ENCODE results near the gene CERKL. TPM values are rescaled to one million over a fixed set of nuclear protein-coding genes. Genes with fewer than 3 reads are reported as not detected.

Gene CERKL
- total and polyA plus RNA-seq, 9 of the 15 experiments (the other 6 are each of a cell fraction or from before 2014, with no cell fraction given): 0.04 to 0.08 TPM; not detected in 7

DNA sequence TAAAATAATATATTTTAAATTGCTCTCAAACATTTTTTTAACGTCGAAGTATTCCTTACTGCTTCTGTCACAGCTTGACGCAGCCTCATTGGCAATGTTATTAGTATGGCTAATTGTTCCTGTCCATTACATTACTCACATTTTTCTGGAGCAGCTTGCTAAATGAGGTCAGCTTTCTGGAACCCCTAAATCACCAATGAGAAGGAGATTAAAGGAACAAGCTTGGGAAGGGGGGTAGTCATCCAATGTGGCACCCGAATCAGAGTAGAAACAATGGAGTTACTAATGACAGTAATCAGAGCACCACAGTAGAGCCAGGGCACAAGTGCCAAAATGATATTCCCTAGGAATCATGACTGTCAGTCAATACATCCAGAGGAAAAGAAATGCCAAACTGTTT, 18.3 kb upstream of the CERKL start (continued):
- TF ChIP-seq, protein P1, sequence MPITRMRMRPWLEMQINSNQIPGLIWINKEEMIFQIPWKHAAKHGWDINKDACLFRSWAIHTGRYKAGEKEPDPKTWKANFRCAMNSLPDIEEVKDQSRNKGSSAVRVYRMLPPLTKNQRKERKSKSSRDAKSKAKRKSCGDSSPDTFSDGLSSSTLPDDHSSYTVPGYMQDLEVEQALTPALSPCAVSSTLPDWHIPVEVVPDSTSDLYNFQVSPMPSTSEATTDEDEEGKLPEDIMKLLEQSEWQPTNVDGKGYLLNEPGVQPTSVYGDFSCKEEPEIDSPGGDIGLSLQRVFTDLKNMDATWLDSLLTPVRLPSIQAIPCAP (CRISPR knock-in tag; IDR thresholded peaks at IDR 0.05; ENCODE audit: borderline replicate concordance): no peak
- TF ChIP-seq SPI1 (IDR thresholded peaks at IDR 0.05; ENCODE audit: borderline replicate concordance, low read depth, low read length): no peak

DNA sequence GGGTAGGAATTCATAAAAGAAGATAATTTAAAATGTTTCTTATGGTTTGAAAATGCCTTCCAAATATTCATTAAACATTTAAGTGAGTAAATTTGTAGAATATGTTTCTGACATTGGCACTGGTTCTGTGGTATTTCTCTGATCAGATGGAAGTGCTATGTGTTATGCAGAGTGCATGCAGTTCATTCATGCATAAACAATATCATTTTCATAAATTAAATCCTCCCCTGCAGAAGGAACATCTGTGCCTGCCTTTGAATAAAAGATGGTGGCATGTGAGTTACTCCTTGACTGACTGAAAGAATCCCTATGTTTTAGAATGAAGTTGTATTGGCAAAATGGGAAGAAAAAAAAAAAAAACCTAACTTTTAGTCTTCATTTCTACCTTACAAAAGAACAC, 17.6 kb upstream of the CERKL start:
- TF ChIP-seq KHSRP (IDR thresholded peaks at IDR 0.05) (no peak), CC2D1A (IDR thresholded peaks at IDR 0.05) (no peak), ETV5 (CRISPR knock-in tag; IDR thresholded peaks at IDR 0.05; ENCODE audit: low read depth) (no peak), MYC (IDR thresholded peaks at IDR 0.05; ENCODE audit: low read depth, low read length) (no peak), MYC (CRISPR knock-in tag; IDR thresholded peaks at IDR 0.05; ENCODE audit: borderline replicate concordance, low read depth) (no peak), KDM2B (CRISPR knock-in tag; IDR thresholded peaks at IDR 0.05) (no peak), CBX8 (IDR thresholded peaks at IDR 0.05; ENCODE audit: borderline replicate concordance, extremely low read depth, low read depth, low read length, poor library complexity, severe bottlenecking) (no peak), HNRNPK (IDR thresholded peaks at IDR 0.05; ENCODE audit: low read depth, low read length, poor library complexity, severe bottlenecking) (no peak), NFIC (IDR thresholded peaks at IDR 0.05) (no peak)
- TF ChIP-seq, protein P2, sequence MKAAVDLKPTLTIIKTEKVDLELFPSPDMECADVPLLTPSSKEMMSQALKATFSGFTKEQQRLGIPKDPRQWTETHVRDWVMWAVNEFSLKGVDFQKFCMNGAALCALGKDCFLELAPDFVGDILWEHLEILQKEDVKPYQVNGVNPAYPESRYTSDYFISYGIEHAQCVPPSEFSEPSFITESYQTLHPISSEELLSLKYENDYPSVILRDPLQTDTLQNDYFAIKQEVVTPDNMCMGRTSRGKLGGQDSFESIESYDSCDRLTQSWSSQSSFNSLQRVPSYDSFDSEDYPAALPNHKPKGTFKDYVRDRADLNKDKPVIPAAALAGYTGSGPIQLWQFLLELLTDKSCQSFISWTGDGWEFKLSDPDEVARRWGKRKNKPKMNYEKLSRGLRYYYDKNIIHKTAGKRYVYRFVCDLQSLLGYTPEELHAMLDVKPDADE (conservative IDR thresholded peaks at IDR 0.05; ENCODE audit: control insufficient read depth, low read depth, low read length): no peak
- TF ChIP-seq, protein P3, sequence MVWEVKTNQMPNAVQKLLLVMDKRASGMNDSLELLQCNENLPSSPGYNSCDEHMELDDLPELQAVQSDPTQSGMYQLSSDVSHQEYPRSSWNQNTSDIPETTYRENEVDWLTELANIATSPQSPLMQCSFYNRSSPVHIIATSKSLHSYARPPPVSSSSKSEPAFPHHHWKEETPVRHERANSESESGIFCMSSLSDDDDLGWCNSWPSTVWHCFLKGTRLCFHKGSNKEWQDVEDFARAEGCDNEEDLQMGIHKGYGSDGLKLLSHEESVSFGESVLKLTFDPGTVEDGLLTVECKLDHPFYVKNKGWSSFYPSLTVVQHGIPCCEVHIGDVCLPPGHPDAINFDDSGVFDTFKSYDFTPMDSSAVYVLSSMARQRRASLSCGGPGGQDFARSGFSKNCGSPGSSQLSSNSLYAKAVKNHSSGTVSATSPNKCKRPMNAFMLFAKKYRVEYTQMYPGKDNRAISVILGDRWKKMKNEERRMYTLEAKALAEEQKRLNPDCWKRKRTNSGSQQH (CRISPR knock-in tag; IDR thresholded peaks at IDR 0.05): no peak
- in situ Hi-C loops (cut with MboI): no loop called here
- no peak overlapping the region for H2AFZ ChIP-seq (ENCODE audit: low read depth, low read length)
- no peak overlapping the region for H3K27ac ChIP-seq (ENCODE audit: extremely low read depth, low read depth, low read length)
- H3K9ac ChIP-seq (ENCODE audit: insufficient read depth in 1 of 2, low read depth in 2 of 2, low read length in 2 of 2): no peak overlapping the region
- CTCF ChIA-PET (ENCODE audit: low intra/inter-chr PET ratio): no interaction called here
- ATAC-seq (no peak), DNase-seq (ENCODE audit: extremely low read depth in 1 of 4, low spot score in 3 of 4) (no peak), FAIRE-seq (no peak)
- POLR2A ChIA-PET: interaction anchor here (0.6 kb wide), 1 partner anchor 294 kb away, joined by 4 read pairs; no protein-coding TSS in a partner anchor
- no peaks in the 10 kb centered on the region for H3K36me3 ChIP-seq (ENCODE audit: control insufficient read depth, insufficient read depth, low read length)
- no peaks in the 10 kb centered on the region for H3K79me2 ChIP-seq (ENCODE audit: control insufficient read depth, insufficient read depth, low read length)
- peaks cover 0 to 14% of the 10 kb centered on the region in 2 experiments; a peak in 3 of 5 replicates for H3K27me3 ChIP-seq (ENCODE audit: control insufficient read depth in 2 of 2, insufficient read depth in 2 of 2, low read length in 2 of 2)
- no peak overlapping the region for H3K4me2 ChIP-seq (ENCODE audit: insufficient read depth, low read length)
- no peaks in the 10 kb centered on the region for H4K20me1 ChIP-seq (replicated peaks; ENCODE audit: control insufficient read depth, insufficient read depth, low read length)
- H3K9me1 ChIP-seq (ENCODE audit: control insufficient read depth, insufficient read depth, low read length): no peaks in the 10 kb centered on the region
- no peaks in the 10 kb centered on the region for H3K9me3 ChIP-seq (replicated peaks; ENCODE audit: control insufficient read depth, insufficient read depth, low read depth, low read length)
- BruUV-seq (replicated peaks): no TSS peak
- no peak overlapping the region for H3K4me3 ChIP-seq
- H3K4me1 ChIP-seq (replicated peaks in 1 of 2; ENCODE audit: control insufficient read depth in 2 of 2, insufficient read depth in 2 of 2, low read length in 2 of 2): no peaks in the 10 kb centered on the region
- intact Hi-C loops (cut with micrococcal nuclease): no loop called here

Measured in K562 (cell line).